Stomach (tissue), 9 donors: ENCODE data around the gene KCNH1. TPM values are rescaled to one million over a fixed set of nuclear protein-coding genes. Genes with fewer than 3 reads are reported as not detected.

Experiments used
- DNase-seq, 2 donors: peaks; one replicate each; pipeline versions ENCODE4 v3.0.0 to v3.0.0-alpha.2; 2013 to 2019
- H3K27ac ChIP-seq, 5 donors: fragments of 200-600 bp in 4 of 5; sonication (generic) in 4 of 5; one replicate each; pipeline ENCODE4 v1.5.1; 2013 to 2019; ENCODE audit warnings: mild to moderate bottlenecking in 1 of 5, moderate library complexity in 1 of 5
- H3K27me3 ChIP-seq, 3 donors: fragments of 200-600 bp; sonication (generic); one replicate each; pipeline ENCODE4 v1.5.1; 2017 to 2019; ENCODE audit warnings: mixed run types in 1 of 3
- H3K36me3 ChIP-seq, 4 donors: fragments of 200-600 bp; sonication (generic); 1 replicate in 3 of 4; 2 replicates in 1 of 4; pipeline ENCODE4 v1.5.1; 2016 to 2019
- H3K4me1 ChIP-seq, 4 donors: fragments of 200-600 bp; sonication (generic); one replicate each; pipeline ENCODE4 v1.5.1; 2016 to 2019
- H3K4me3 ChIP-seq, 4 donors: fragments of 200-600 bp; sonication (generic) in 3 of 4; one replicate each; pipeline ENCODE4 v1.5.1; 2016 to 2019; ENCODE audit warnings: mild to moderate bottlenecking in 1 of 4
- H3K9me3 ChIP-seq, 4 donors: fragments of 200-600 bp; sonication (generic); one replicate each; pipeline ENCODE4 v1.5.1; 2016 to 2019
- EP300 ChIP-seq: sonication (generic); formaldehyde crosslinking; IDR thresholded peaks from one replicate; pipeline ENCODE4 v1.6.1; 2017; ENCODE audit warnings: antibody characterized with exemption
- POLR2A ChIP-seq, 4 donors: fragments of 450-650 bp; IDR thresholded peaks; one replicate each; pipeline ENCODE4 v1.6.1; 2016; ENCODE audit warnings: antibody characterized with exemption in 4 of 4, control low read depth in 2 of 4, mild to moderate bottlenecking in 1 of 4, moderate library complexity in 1 of 4
- POLR2AphosphoS5 ChIP-seq, 3 donors: sonication (generic); formaldehyde crosslinking; IDR thresholded peaks; one replicate each; pipeline ENCODE4 v1.6.1; 2016; ENCODE audit warnings: antibody characterized with exemption in 3 of 3
- WGBS, 5 donors: extraction: QIAGEN DNeasy Blood & Tissue Kit in 3 of 5; methylation state at CpG; one replicate each; pipeline versions ENCODE4 v1.1.5 to v1.1.7; 2013 to 2018; 5-methylcytosine and 5-hydroxymethylcytosine counted together
- intact Hi-C: fragments of 100-400 bp; cut with DNase I; formaldehyde crosslinking; loops from one replicate; pipeline ENCODE4 v1.15.1; 2023; ENCODE audit warnings: low total_unique reads
- polyA plus RNA-seq, 3 donors: library from polyadenylated mRNA; stranded (reverse); fragments of 200-250 nt; gene quantifications; one replicate each; pipeline ENCODE4 v1.2.3, GENCODE V29; 2013
- total RNA-seq, 5 donors: library from RNA; depleted of rRNA; stranded (reverse); fragments of >200 nt; gene quantifications; one replicate each; pipeline versions ENCODE4 v1.1.0 to v1.2.3, GENCODE V29; 2014 to 2016
- TF ChIP-seq, protein P1 (sequence below), 7 experiments: fragments of 450-650 bp in 4 of 7; fragments of 200-600 bp in 3 of 7; sonication (generic) in 3 of 7; IDR thresholded peaks; one replicate each; pipeline ENCODE4 v1.5.1; 2016 to 2019; ENCODE audit warnings: antibody characterized with exemption in 7 of 7, control low read depth in 2 of 7, mild to moderate bottlenecking in 1 of 7
- donor health status: healthy with polysubstance abuse.
- donor health status: Bipolar disorder and iron deficiency.
- donor health status: healthy.

The KCNH1 gene
- total and polyA plus RNA-seq, 8 donors = 0.10 to 6.8 (median 3.2) TPM; not detected in 1

GRCh38 chr1:210698661-210699060 is 435.3 kb downstream of the KCNH1 start:
- DNase-seq = no peak
- no peaks in the 10 kb centered on the region for H3K27me3 ChIP-seq
- H3K36me3 ChIP-seq = no peaks in the 10 kb centered on the region
- no peak for TF ChIP-seq EP300
- no peak for TF ChIP-seq POLR2A (IDR thresholded peaks at IDR 0.05)
- TF ChIP-seq POLR2AphosphoS5 (IDR thresholded peaks at IDR 0.05) = no peak
- TF ChIP-seq, protein P1, sequence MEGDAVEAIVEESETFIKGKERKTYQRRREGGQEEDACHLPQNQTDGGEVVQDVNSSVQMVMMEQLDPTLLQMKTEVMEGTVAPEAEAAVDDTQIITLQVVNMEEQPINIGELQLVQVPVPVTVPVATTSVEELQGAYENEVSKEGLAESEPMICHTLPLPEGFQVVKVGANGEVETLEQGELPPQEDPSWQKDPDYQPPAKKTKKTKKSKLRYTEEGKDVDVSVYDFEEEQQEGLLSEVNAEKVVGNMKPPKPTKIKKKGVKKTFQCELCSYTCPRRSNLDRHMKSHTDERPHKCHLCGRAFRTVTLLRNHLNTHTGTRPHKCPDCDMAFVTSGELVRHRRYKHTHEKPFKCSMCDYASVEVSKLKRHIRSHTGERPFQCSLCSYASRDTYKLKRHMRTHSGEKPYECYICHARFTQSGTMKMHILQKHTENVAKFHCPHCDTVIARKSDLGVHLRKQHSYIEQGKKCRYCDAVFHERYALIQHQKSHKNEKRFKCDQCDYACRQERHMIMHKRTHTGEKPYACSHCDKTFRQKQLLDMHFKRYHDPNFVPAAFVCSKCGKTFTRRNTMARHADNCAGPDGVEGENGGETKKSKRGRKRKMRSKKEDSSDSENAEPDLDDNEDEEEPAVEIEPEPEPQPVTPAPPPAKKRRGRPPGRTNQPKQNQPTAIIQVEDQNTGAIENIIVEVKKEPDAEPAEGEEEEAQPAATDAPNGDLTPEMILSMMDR (IDR thresholded peaks at IDR 0.05) = no peak
- H3K9me3 ChIP-seq = no peaks in the 10 kb centered on the region
- no peak overlapping the region for H3K4me3 ChIP-seq
- peaks cover 0 to 7% (median 3%) of the 10 kb centered on the region in 4 donors for H3K4me1 ChIP-seq
- 83 to 95% (median 94%) methylated on average over 5 of the region's 5 CpGs for WGBS, 5 donors
- intact Hi-C loops = no loop called here
- no peak overlapping the region for H3K27ac ChIP-seq

DNA sequence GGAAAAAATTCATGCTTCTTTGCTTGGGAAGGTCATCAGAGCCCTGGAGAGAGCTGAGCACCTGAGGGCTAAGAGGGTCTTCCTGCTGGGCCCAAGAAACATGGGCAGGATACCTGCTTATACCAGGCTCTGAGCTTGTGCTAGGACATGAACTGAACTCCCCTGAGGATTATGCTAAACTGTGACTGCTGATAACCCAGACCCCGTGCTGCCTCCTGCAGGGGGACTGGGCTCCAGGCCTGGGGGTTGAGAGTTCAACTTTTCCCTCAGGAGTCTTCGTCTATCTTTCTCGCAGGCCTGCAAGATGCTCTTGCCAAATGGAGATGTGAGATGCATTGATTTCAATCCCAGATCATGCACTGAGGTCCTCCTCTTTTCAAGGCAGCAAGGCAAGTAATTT is 436.8 kb downstream of the KCNH1 start:
- no peak overlapping the region for H3K27ac ChIP-seq
- H3K36me3 ChIP-seq = no peaks in the 10 kb centered on the region
- H3K4me1 ChIP-seq = peaks cover 0 to 7% (median 3%) of the 10 kb centered on the region in 4 donors
- no peaks in the 10 kb centered on the region for H3K9me3 ChIP-seq
- DNase-seq = no peak
- intact Hi-C loops = no loop called here
- TF ChIP-seq POLR2A (IDR thresholded peaks at IDR 0.05) (no peak), POLR2AphosphoS5 (IDR thresholded peaks at IDR 0.05) (no peak), EP300 (no peak)
- TF ChIP-seq, protein P1 (IDR thresholded peaks at IDR 0.05) = no peak
- H3K4me3 ChIP-seq = no peak overlapping the region
- 76 to 83% (median 78%) methylated on average over 2 to 3 of the region's 3 CpGs for WGBS, 5 donors
- no peaks in the 10 kb centered on the region for H3K27me3 ChIP-seq

GRCh38 chr1:210696709-210697108 is 437.2 kb downstream of the KCNH1 start:
- Histone ChIP-seq H3K27me3 (no peaks in the 10 kb centered on the region), H3K4me1 (peaks cover 0 to 7% (median 3%) of the 10 kb centered on the region in 4 donors), H3K4me3 (no peak overlapping the region), H3K9me3 (no peaks in the 10 kb centered on the region), H3K36me3 (no peaks in the 10 kb centered on the region), H3K27ac (no peak overlapping the region)
- no peak for DNase-seq
- 69 to 78% (median 70%) methylated on average over 1 of the region's 1 CpG for WGBS, 5 donors
- intact Hi-C loops = no loop called here
- TF ChIP-seq POLR2A (IDR thresholded peaks at IDR 0.05) (no peak), POLR2AphosphoS5 (IDR thresholded peaks at IDR 0.05) (no peak), EP300 (no peak)
- TF ChIP-seq, protein P1 (IDR thresholded peaks at IDR 0.05) = no peak

GRCh38 chr1:210695026-210695425 is 438.9 kb downstream of the KCNH1 start:
- Histone ChIP-seq H3K27ac (no peak overlapping the region), H3K4me1 (peaks cover 0 to under 1% (median 0%) of the 10 kb centered on the region in 4 donors), H3K4me3 (no peak overlapping the region), H3K9me3 (no peaks in the 10 kb centered on the region), H3K27me3 (no peaks in the 10 kb centered on the region), H3K36me3 (no peaks in the 10 kb centered on the region)
- intact Hi-C loops = no loop called here
- WGBS, 5 donors = 71 to 91% (median 80%) methylated on average over 1 of the region's 1 CpG
- TF ChIP-seq, protein P1 (IDR thresholded peaks at IDR 0.05) = no peak
- TF ChIP-seq EP300 (no peak), POLR2A (IDR thresholded peaks at IDR 0.05) (no peak), POLR2AphosphoS5 (IDR thresholded peaks at IDR 0.05) (no peak)
- DNase-seq = no peak
